ENCODE data around the gene PLEKHA1.

The PLEKHA1 gene

DNA sequence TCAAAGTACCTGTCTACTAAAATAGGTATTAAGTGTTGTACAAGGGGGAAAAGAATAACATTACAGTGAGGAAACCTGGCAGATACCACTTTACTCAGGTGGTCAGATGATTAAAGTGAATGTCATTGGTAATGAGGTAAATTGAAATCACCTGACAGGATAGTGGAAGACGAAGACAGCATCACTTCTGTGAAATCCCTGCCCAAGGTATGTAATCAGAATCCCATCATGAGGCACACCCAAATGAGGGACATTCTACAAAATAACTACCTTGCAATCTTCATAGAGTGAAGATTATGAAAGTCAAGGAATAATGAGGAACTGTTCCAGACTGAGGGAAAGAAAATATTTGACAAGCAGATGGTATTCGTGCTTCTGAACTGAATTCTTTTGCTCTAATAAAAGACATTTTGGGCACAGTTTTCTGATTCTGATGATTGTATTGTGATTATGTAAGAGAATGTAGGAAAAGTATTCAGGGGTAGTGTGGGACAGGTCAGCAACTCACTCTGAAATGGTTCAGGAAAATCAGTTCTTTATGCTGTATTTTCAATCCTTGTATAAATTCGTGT is 46.6 kb downstream of the PLEKHA1 start:
- no peak for DNase-seq (ENCODE audit: low read depth, low spot score)

DNA sequence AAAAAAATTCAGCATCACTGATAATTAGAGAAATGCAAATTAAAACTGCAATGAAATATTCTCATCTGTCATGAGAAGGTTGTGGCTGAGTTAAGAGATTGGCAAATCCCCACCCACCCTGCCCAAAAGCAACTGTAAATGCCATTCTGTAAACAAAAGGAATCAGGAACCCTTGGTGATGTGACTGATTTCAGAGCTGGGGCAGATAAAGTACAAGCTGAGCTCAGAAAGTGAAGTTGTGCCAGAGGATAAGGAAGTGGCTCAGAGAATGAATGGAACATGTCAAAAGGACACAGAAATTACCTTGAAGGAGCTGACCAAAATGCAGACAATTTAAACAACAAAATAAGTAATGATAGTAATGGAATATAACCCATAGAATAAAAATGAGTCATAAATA is 47.2 kb downstream of the PLEKHA1 start:
- no peak for DNase-seq (ENCODE audit: low read depth, low spot score)

- no peak for DNase-seq (ENCODE audit: low read depth, low spot score)
Measured at GRCh38 chr10:122422266-122422989, 47.9 kb downstream of the PLEKHA1 start.

- no peak for DNase-seq (ENCODE audit: low read depth, low spot score)
Measured at GRCh38 chr10:122424059-122424458, 49.6 kb downstream of the PLEKHA1 start.

DNA sequence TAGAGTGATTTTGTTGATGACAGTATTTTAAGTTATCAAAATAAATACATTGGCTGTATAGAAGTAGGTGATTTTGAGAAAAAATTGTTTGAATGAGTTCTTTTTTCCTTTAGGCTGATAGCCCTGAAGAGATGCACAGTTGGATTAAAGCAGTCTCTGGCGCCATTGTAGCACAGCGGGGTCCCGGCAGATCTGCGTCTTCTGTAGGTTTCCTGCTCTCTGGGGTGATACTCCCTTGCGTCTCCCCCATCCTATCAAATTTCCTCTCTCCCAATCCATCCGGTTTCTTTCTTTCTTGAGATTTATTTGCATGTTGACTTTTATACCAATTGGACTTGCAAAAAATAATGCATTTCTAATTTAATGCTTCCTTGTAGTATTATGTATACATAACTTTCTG is 52.3 kb downstream of the PLEKHA1 start:
- no peak for DNase-seq (ENCODE audit: low read depth, low spot score)

DNA sequence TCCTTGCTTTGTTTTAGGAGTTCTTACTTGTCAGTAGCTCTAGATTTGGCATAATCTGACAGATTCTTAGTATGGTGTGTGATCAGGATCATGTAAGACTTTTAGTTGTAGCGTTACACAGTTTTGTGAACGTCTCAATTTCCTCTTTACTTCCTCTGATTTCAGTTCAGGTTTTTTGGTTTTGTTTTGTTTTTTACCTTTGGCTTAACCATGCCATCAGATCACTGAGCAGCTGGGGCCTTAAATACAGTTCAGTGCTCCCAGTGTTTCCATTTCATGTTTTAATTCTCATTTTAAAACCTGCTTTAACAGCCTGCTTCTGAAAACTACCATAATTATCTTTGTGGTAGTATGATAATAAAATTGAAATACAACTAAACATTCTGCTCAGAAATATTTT is 52.8 kb downstream of the PLEKHA1 start:
- no peak for DNase-seq (ENCODE audit: low read depth, low spot score)

GRCh38 chr10:122435212-122435827 is 60.8 kb downstream of the PLEKHA1 start:
- no peak for DNase-seq (ENCODE audit: low read depth, low spot score)

GRCh38 chr10:122441961-122442360 is 67.5 kb downstream of the PLEKHA1 start:
- DNase-seq (ENCODE audit: low read depth, low spot score), result no peak

GRCh38 chr10:122445469-122445868 is 71.0 kb downstream of the PLEKHA1 start:
- DNase-seq (ENCODE audit: low read depth, low spot score), result no peak

- DNase-seq (ENCODE audit: low read depth, low spot score), result no peak
Measured at GRCh38 chr10:122445904-122446303, 71.4 kb downstream of the PLEKHA1 start.

- no peak for DNase-seq (ENCODE audit: low read depth, low spot score)
Measured at GRCh38 chr10:122446668-122447423, 72.3 kb downstream of the PLEKHA1 start.

DNA sequence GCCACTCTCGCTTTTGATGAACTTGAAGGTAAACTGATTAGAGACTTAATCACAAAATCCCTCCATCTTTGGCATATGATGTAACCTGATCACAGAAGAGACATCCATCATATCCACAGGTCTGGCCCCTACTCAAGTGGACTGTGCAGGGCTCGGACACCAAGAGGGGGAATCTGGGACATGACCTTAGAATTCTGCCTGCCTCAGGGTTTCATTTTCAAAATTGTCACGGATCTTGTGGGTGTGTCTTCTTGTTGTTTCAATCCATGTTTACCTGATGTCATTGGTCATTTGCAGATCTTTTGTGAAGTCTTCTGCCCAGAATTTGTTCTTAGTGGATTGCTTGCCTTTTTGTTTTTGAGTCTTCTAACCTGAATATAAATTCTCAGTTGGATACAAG is 74.1 kb downstream of the PLEKHA1 start:
- DNase-seq (ENCODE audit: low read depth, low spot score), result no peak

DNA sequence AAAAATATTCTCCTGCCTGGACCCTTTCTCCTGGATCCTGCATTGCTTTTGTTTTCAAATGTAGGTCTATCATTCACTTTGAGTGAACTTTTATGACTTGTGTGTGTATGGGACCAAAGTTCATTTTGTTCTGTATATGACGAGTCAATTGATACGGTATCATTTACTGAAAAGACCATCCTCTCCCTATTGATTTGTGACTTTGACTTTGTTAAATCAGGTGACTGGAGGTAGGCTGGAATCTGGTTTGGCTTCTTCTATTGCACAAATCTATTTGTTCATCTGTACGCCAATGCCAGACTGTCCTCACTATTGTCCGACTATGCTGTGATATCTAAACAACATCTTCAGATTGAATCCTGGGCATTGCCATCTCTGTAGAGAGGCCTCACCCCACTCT is 74.6 kb downstream of the PLEKHA1 start:
- no peak for DNase-seq (ENCODE audit: low read depth, low spot score)

DNA sequence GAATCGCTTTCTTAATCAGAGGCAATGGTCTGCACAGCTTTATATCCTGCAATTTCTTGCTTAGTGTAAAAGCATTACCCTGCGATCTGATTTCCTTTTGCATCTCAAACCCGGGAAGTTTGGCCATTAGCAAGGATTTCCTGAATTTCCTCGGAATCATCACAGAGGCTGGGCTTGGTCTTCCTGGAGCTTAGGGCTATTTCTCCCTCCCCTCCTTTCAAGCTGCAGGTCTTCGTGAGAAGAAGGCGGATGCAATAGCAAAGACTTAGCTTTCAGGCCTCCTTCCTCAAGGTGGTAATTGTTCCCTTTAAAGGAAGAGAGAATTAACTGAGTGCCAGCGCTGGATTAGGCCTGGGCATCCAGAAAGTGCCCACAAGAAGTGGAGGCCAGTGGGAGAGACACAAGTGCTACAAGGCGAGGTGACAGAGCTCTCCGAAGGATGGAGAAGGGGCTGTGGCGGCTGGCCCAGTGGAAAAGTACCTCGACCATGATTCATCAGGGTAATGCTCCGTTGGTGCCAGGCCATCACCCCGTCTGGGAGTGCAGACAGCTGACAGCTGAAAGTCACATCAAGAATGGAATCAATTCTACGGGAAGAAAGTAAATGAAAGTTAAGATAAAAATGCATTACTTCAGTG is 76.0 kb downstream of the PLEKHA1 start:
- no peak for DNase-seq (ENCODE audit: low read depth, low spot score)

DNA sequence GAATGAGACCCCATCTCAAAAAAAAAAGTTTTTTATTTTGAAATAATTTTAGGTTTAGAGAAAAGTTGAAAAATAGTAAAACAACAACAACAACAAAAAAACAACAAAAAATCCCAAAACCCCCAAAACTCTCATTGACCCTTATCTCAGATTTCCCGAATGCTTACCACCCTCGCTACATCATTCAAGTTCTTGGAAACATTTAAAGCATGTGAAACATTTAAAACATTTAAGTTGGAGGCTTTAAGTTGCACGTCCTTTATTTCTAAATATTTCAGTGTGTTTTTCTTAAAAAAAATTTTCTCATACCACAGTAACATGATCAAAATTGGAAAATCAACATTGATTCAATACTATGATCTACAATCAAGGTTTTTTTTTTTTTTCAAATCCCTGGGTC is 79.6 kb downstream of the PLEKHA1 start:
- no peak for DNase-seq (ENCODE audit: low read depth, low spot score)

- DNase-seq (ENCODE audit: low read depth, low spot score), result no peak
Measured at GRCh38 chr10:122454603-122455080, 80.1 kb downstream of the PLEKHA1 start, which contains the start of gene ARMS2. Gene ARMS2, plus strand, starts transcription at chr10:122454653. Its CDS starts 75 bp downstream, at chr10:122454728.

DNA sequence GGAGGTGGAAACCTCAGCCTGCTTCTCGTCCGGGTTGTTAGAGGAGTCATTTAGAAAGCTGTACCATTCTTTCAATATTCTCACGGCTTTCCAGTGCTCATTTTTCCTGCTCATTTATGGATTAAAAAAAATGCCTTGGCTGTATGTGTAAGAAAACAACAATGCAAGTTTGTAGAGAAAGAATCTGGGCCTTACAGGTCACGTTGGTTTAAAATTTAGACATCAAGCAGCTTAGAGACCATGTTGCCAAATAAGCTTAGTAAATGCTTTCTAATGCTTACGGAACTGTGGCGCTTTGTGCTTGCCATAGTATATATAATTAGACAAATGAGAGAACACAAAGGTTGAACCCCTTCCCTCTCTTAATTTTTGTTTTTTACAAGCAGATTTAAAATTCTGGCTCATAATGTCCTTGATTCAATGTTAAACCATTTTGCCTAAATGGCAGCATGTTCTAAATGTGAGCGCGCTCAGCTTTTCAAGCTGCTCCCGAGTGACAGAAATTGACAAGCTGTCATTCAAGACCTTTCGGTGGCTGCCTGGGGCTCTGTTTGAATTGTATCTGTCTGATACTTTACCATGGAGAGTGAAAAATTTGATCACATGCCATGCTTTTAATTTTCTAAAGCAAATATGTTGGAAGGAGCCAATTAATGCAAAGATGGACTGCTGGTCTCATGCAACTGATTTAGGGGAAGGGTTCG is 81.0 kb downstream of the PLEKHA1 start:
- no peak for DNase-seq (ENCODE audit: low read depth, low spot score)

GRCh38 chr10:122457934-122458333 is 83.4 kb downstream of the PLEKHA1 start:
- no peak for DNase-seq (ENCODE audit: low read depth, low spot score)

DNA sequence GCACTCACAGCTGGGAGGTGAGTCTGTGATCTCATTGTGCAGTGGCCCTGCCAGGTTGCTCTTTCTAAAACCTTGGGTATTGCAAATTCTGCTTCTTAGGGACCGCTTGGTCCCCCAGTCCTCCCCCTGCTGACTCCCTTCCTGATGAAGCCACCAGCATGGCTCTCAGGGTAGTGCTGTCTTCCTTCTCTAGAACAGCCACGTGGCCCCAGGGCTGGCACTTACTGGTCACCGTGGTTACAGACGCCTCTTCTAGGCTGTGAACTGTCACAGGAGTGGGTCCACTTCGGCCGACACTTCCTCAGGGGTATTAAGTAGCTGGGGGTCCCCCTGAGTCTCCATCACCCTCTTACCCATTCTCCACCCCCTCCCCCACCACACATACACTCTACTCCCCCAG is 84.2 kb downstream of the PLEKHA1 start:
- no peak for DNase-seq (ENCODE audit: low read depth, low spot score)

DNA sequence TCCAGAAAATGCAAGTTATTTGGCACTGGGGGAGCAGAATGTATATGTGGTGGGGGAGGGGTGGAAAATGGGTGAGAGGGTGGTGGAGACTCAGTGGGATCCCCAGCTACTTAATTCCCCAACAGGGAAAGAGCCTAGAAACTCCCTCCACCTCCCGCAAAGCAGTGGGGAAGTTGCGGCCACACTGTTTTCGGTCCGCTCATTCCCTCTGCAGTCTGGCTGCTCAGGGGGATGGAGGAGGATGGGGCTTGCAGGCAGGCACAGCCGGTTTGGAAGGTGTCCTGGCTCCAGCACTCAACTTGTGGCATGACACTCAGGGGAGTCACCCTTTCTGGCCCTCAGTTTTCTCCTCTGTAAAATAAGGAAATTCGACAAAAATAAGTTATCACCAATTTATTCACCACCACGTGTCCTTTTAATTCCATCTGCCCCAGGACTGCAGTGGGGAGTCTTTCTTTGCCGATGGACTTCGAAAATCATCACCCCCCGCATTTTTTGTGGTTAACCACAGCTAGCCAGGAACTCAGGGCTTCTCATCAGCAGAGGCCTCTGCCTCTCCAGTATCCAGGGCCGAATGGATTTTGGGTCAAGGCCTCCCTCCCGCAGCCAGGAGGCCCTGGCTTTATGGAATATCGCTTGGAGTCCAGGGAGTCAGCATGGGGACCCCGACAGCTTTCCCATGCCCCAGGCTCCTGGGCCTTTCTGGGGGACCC is 85.2 kb downstream of the PLEKHA1 start:
- DNase-seq (ENCODE audit: low read depth, low spot score), result no peak

Measured in activated naive CD8-positive, alpha-beta T cell treated with anti-CD3 and anti-CD28 coated beads, Interleukin-2, amount 50 U/mL, for 16 hours (primary cell).